ENCODE measurements around the gene CDH4.

Gene CDH4

GRCh38 chr20:61576372-61576771 is 324.3 kb downstream of the CDH4 start:
- Histone ChIP-seq H3K27me3 (ENCODE audit: control insufficient read depth in 1 of 2, insufficient read depth in 2 of 2, low read length in 2 of 2) (peaks cover 0 to 23% of the 10 kb centered on the region in 2 donors), H3K4me1 (ENCODE audit: insufficient read depth, low read length) (no peaks in the 10 kb centered on the region)

GRCh38 chr20:61577065-61577464 is 325.0 kb downstream of the CDH4 start:
- H3K27me3 ChIP-seq (ENCODE audit: control insufficient read depth in 1 of 2, insufficient read depth in 2 of 2, low read length in 2 of 2): peaks cover 0 to 29% of the 10 kb centered on the region in 2 donors
- H3K4me3 ChIP-seq (ENCODE audit: low read depth in 1 of 2, low read length in 2 of 2): no peak overlapping the region
- H3K9ac ChIP-seq (ENCODE audit: low read length): no peak overlapping the region
- H3K4me1 ChIP-seq (ENCODE audit: insufficient read depth, low read length): no peaks in the 10 kb centered on the region
- H3K27ac ChIP-seq (ENCODE audit: low read depth, low read length): no peak overlapping the region
- H3K9me3 ChIP-seq (ENCODE audit: low read length): no peaks in the 10 kb centered on the region
- no peaks in the 10 kb centered on the region for H3K36me3 ChIP-seq (ENCODE audit: insufficient read depth, low read length)

More at GRCh38 chr20:61576372-61576771, 324.3 kb downstream of the CDH4 start:
- Histone ChIP-seq H3K9me3 (ENCODE audit: low read length) (no peaks in the 10 kb centered on the region), H3K36me3 (ENCODE audit: insufficient read depth, low read length) (no peaks in the 10 kb centered on the region), H3K9ac (ENCODE audit: low read length) (no peak overlapping the region), H3K4me3 (ENCODE audit: low read depth in 1 of 2, low read length in 2 of 2) (no peak overlapping the region), H3K27ac (ENCODE audit: low read depth, low read length) (no peak overlapping the region)

- no peak overlapping the region for H3K9ac ChIP-seq (ENCODE audit: low read length)
- peaks cover 0 to 25% of the 10 kb centered on the region in 2 donors for H3K27me3 ChIP-seq (ENCODE audit: control insufficient read depth in 1 of 2, insufficient read depth in 2 of 2, low read length in 2 of 2)
- no peaks in the 10 kb centered on the region for H3K9me3 ChIP-seq (ENCODE audit: low read length)
- no peak overlapping the region for H3K4me3 ChIP-seq (ENCODE audit: low read depth in 1 of 2, low read length in 2 of 2)
- H3K27ac ChIP-seq (ENCODE audit: low read depth, low read length): no peak overlapping the region
- no peaks in the 10 kb centered on the region for H3K4me1 ChIP-seq (ENCODE audit: insufficient read depth, low read length)
- H3K36me3 ChIP-seq (ENCODE audit: insufficient read depth, low read length): no peaks in the 10 kb centered on the region
Observed at GRCh38 chr20:61579908-61580307, 327.8 kb downstream of the CDH4 start.

DNA sequence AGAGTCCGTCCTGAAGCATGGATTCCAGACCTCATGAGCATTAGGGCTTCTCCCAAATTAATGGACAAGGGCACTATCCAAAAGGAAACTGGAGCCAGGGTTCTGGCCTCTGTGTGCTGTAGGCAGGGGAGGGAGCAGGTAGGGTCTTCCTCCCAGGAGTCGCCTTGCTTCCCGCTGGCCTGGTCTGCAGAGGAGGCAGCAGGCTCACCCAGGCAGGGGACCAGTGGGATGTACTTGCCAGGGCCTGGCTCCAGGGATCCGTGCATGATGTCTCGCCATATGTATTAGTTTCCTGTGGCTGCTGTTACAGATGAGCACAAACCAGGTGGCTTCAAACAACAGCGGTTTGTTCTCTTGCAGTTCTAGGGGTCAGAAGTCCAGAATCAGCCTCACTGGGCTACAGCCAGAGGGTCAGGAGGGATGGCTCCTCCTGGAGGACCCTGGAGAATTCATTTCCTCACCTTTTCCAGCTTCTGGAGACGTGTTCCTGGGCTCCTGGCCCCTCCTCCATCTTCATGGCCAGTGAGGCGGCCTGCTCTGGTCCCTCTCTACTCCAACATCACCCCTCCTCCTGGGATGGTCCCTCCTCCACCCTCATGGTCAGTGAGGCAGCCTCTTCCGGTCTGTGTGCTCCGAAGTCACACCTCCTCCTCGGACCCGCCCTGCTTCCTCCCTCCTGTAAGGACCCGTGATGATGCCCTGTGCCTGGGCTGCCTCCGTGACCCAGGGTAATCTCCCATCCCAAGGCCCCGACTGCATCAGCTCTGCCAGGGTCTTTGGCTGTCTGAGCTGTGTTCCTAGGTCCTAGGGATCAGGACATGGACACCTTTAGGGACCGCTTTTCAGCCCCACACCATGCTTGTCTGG is 329.1 kb downstream of the CDH4 start:
- Histone ChIP-seq H3K27me3 (ENCODE audit: control insufficient read depth in 1 of 2, insufficient read depth in 2 of 2, low read length in 2 of 2) (peaks cover 0 to 25% of the 10 kb centered on the region in 2 donors), H3K27ac (ENCODE audit: low read depth, low read length) (no peak overlapping the region), H3K36me3 (ENCODE audit: insufficient read depth, low read length) (no peaks in the 10 kb centered on the region), H3K9ac (ENCODE audit: low read length) (no peak overlapping the region), H3K9me3 (ENCODE audit: low read length) (no peaks in the 10 kb centered on the region), H3K4me3 (ENCODE audit: low read depth in 1 of 2, low read length in 2 of 2) (no peak overlapping the region), H3K4me1 (ENCODE audit: insufficient read depth, low read length) (no peaks in the 10 kb centered on the region)

GRCh38 chr20:61581825-61582188 is 329.7 kb downstream of the CDH4 start:
- H3K4me3 ChIP-seq (ENCODE audit: low read depth in 1 of 2, low read length in 2 of 2): no peak overlapping the region
- H3K27ac ChIP-seq (ENCODE audit: low read depth, low read length): no peak overlapping the region
- peaks cover 0 to 26% of the 10 kb centered on the region in 2 donors for H3K27me3 ChIP-seq (ENCODE audit: control insufficient read depth in 1 of 2, insufficient read depth in 2 of 2, low read length in 2 of 2)
- H3K9ac ChIP-seq (ENCODE audit: low read length): no peak overlapping the region
- no peaks in the 10 kb centered on the region for H3K36me3 ChIP-seq (ENCODE audit: insufficient read depth, low read length)
- H3K4me1 ChIP-seq (ENCODE audit: insufficient read depth, low read length): no peaks in the 10 kb centered on the region
- H3K9me3 ChIP-seq (ENCODE audit: low read length): no peaks in the 10 kb centered on the region

- no peak overlapping the region for H3K9ac ChIP-seq (ENCODE audit: low read length)
- H3K36me3 ChIP-seq (ENCODE audit: insufficient read depth, low read length): no peaks in the 10 kb centered on the region
- no peak overlapping the region for H3K4me3 ChIP-seq (ENCODE audit: low read depth in 1 of 2, low read length in 2 of 2)
- H3K9me3 ChIP-seq (ENCODE audit: low read length): no peaks in the 10 kb centered on the region
- no peak overlapping the region for H3K27ac ChIP-seq (ENCODE audit: low read depth, low read length)
- H3K27me3 ChIP-seq (ENCODE audit: control insufficient read depth in 1 of 2, insufficient read depth in 2 of 2, low read length in 2 of 2): peaks cover 0 to 31% of the 10 kb centered on the region in 2 donors
- H3K4me1 ChIP-seq (ENCODE audit: insufficient read depth, low read length): no peaks in the 10 kb centered on the region
Observed at GRCh38 chr20:61582196-61582923, 330.3 kb downstream of the CDH4 start.

- H3K27me3 ChIP-seq (ENCODE audit: control insufficient read depth in 1 of 2, insufficient read depth in 2 of 2, low read length in 2 of 2): peaks cover 2 to 41% of the 10 kb centered on the region in 2 donors
- H3K27ac ChIP-seq (ENCODE audit: low read depth, low read length): no peak overlapping the region
- H3K9ac ChIP-seq (ENCODE audit: low read length): no peak overlapping the region
- H3K4me1 ChIP-seq (ENCODE audit: insufficient read depth, low read length): peaks cover under 1% of the 10 kb centered on the region
- no peaks in the 10 kb centered on the region for H3K36me3 ChIP-seq (ENCODE audit: insufficient read depth, low read length)
- H3K4me3 ChIP-seq (ENCODE audit: low read depth in 1 of 2, low read length in 2 of 2): no peak overlapping the region
- H3K9me3 ChIP-seq (ENCODE audit: low read length): no peaks in the 10 kb centered on the region
Observed at GRCh38 chr20:61583356-61583755, 331.3 kb downstream of the CDH4 start.

- no peak overlapping the region for H3K4me3 ChIP-seq (ENCODE audit: low read depth in 1 of 2, low read length in 2 of 2)
- no peaks in the 10 kb centered on the region for H3K36me3 ChIP-seq (ENCODE audit: insufficient read depth, low read length)
- H3K9me3 ChIP-seq (ENCODE audit: low read length): no peaks in the 10 kb centered on the region
- no peak overlapping the region for H3K27ac ChIP-seq (ENCODE audit: low read depth, low read length)
- no peak overlapping the region for H3K9ac ChIP-seq (ENCODE audit: low read length)
- peaks cover 3 to 52% of the 10 kb centered on the region in 2 donors for H3K27me3 ChIP-seq (ENCODE audit: control insufficient read depth in 1 of 2, insufficient read depth in 2 of 2, low read length in 2 of 2)
- peaks cover 7% of the 10 kb centered on the region for H3K4me1 ChIP-seq (ENCODE audit: insufficient read depth, low read length)
Observed at GRCh38 chr20:61584851-61585250, 332.8 kb downstream of the CDH4 start.

DNA sequence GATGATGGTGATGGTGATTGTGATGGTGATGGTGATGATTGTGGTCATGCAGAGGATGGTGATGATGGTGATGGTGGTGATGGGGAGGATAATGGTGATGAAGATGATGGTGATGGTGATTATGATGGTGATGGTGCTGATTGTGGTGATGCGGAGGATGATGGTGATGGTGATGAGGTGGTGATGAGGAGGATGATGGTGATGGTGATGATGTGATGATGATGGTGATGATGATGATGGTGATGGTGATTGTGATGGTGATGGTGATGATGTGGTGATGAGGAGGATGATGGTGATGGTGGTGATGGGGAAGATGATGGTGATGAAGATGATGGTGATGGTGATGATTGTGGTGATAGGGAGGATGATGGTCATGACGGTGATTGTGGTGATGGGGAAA is 333.7 kb downstream of the CDH4 start:
- Histone ChIP-seq H3K4me1 (ENCODE audit: insufficient read depth, low read length) (peaks cover 7% of the 10 kb centered on the region), H3K36me3 (ENCODE audit: insufficient read depth, low read length) (no peaks in the 10 kb centered on the region), H3K27ac (ENCODE audit: low read depth, low read length) (no peak overlapping the region), H3K4me3 (ENCODE audit: low read depth in 1 of 2, low read length in 2 of 2) (no peak overlapping the region), H3K27me3 (ENCODE audit: control insufficient read depth in 1 of 2, insufficient read depth in 2 of 2, low read length in 2 of 2) (peaks cover 3 to 58% of the 10 kb centered on the region in 2 donors), H3K9me3 (ENCODE audit: low read length) (no peaks in the 10 kb centered on the region), H3K9ac (ENCODE audit: low read length) (no peak overlapping the region)

- no peaks in the 10 kb centered on the region for H3K36me3 ChIP-seq (ENCODE audit: insufficient read depth, low read length)
- no peak overlapping the region for H3K9ac ChIP-seq (ENCODE audit: low read length)
- peaks cover 8% of the 10 kb centered on the region for H3K9me3 ChIP-seq (ENCODE audit: low read length)
- peaks cover 3 to 48% of the 10 kb centered on the region in 2 donors for H3K27me3 ChIP-seq (ENCODE audit: control insufficient read depth in 1 of 2, insufficient read depth in 2 of 2, low read length in 2 of 2)
- H3K4me1 ChIP-seq (ENCODE audit: insufficient read depth, low read length): peaks cover 7% of the 10 kb centered on the region
- no peak overlapping the region for H3K4me3 ChIP-seq (ENCODE audit: low read depth in 1 of 2, low read length in 2 of 2)
- H3K27ac ChIP-seq (ENCODE audit: low read depth, low read length): no peak overlapping the region
Observed at GRCh38 chr20:61587036-61587435, 335.0 kb downstream of the CDH4 start.

DNA sequence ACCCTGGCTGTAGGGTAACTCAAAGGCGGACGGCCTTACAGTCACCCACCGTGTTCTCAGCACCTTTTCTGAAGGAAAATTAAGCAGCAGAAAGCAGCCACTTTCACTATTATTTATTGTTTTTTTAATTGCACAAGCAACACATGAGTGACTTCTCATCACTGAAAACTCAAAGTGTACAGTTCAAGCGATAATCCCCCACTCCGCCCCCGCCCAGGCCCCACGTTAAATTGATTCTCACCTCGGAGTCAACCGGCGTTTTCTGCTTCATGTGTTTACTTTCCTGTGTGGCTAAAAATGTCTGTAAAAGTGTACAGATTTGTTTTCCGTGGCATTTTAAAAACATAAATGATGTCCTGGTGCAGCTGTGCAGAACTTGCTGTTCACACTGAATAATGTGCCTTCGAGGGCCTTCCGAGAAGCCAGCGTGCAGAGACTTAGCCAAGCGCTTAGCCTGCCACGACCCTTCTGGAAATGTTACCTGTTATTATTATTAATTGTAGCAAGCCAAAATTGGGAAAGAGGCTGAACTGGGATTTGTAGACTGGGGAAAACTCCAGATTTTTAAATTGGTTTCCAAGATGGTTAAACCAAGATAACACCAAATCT is 335.7 kb downstream of the CDH4 start:
- Histone ChIP-seq H3K27ac (ENCODE audit: low read depth, low read length) (no peak overlapping the region), H3K36me3 (ENCODE audit: insufficient read depth, low read length) (no peaks in the 10 kb centered on the region), H3K9ac (ENCODE audit: low read length) (no peak overlapping the region), H3K27me3 (ENCODE audit: control insufficient read depth in 1 of 2, insufficient read depth in 2 of 2, low read length in 2 of 2) (peaks cover 3 to 43% of the 10 kb centered on the region in 2 donors), H3K9me3 (ENCODE audit: low read length) (peaks cover 13% of the 10 kb centered on the region), H3K4me1 (ENCODE audit: insufficient read depth, low read length) (peaks cover 7% of the 10 kb centered on the region), H3K4me3 (ENCODE audit: low read depth in 1 of 2, low read length in 2 of 2) (no peak overlapping the region)
